SKM-1 treated with dmso at 0.1 percent for 144 hours (cell line): ENCODE data around the gene MAGEB10.
"Not testable (repeated sequence)": the region's sequence is repeated elsewhere in the genome, so short reads cannot be mapped to it uniquely, and the experiment has no call there.

Experiments
- DNase-seq: peaks from one replicate; lab custom pipeline; 2025; ENCODE audit not compliant: unreplicated experiment; lab: John Stamatoyannopoulos, UW

Gene MAGEB10

GRCh38 chrX:27807690-27808089, at the start of gene MAGEB10:
TSS of gene MAGEB10 (plus strand) at chrX:27807990. CDS start at chrX:27821307, 13,317 bp downstream.
- DNase-seq: no peak

GRCh38 chrX:27765718-27766117, 42.1 kb upstream of the MAGEB10 start:
- DNase-seq: no peak

- no peak for DNase-seq
Observed at GRCh38 chrX:27767387-27767786, 40.4 kb upstream of the MAGEB10 start.

- no peak for DNase-seq
Observed at GRCh38 chrX:27775984-27776383, 31.8 kb upstream of the MAGEB10 start.

- DNase-seq: no peak
Observed at GRCh38 chrX:27796640-27797257, 11.0 kb upstream of the MAGEB10 start.

- no peak for DNase-seq
Observed at GRCh38 chrX:27797575-27797974, 10.2 kb upstream of the MAGEB10 start.

- no peak for DNase-seq
Observed at GRCh38 chrX:27808226-27808625, 436 bp downstream of the MAGEB10 start.

- DNase-seq: not testable (repeated sequence)
Observed at GRCh38 chrX:27808991-27809859, 1.4 kb downstream of the MAGEB10 start.

- no peak for DNase-seq
Observed at GRCh38 chrX:27815209-27815608, 7.4 kb downstream of the MAGEB10 start.

GRCh38 chrX:27823812-27824211, 16.0 kb downstream of the MAGEB10 start:
- no peak for DNase-seq

- DNase-seq: no peak
Observed at GRCh38 chrX:27838185-27838584, 30.4 kb downstream of the MAGEB10 start.

- DNase-seq: no peak
Observed at GRCh38 chrX:27840881-27841280, 33.1 kb downstream of the MAGEB10 start.

GRCh38 chrX:27842859-27843258, 35.1 kb downstream of the MAGEB10 start:
- DNase-seq: no peak

GRCh38 chrX:27860337-27860736, 52.5 kb downstream of the MAGEB10 start:
- no peak for DNase-seq

GRCh38 chrX:27863809-27864208, 56.0 kb downstream of the MAGEB10 start:
- no peak for DNase-seq
